Measurements from ENCODE around the gene ADD3. TPM values are rescaled to one million over a fixed set of nuclear protein-coding genes. Genes with fewer than 3 reads are reported as not detected.

ADD3 gene
- polyA plus RNA-seq, 1 donor (not counting 4 experiments of a cell fraction or from before 2014, with no cell fraction given) = 61.7 TPM

- Histone ChIP-seq H3K27ac (ENCODE audit: control insufficient read depth, insufficient read depth, low read length) (no peak overlapping the region), H3K9me3 (ENCODE audit: control insufficient read depth, low read depth, low read length) (no peaks in the 10 kb centered on the region)
- no peak for FAIRE-seq
Measured at GRCh38 chr10:110163192-110163773, 155.5 kb downstream of the ADD3 start.

GRCh38 chr10:110163841-110164240, 156.1 kb downstream of the ADD3 start:
- Histone ChIP-seq H3K9me3 (ENCODE audit: control insufficient read depth, low read depth, low read length) (no peaks in the 10 kb centered on the region), H3K4me3 (ENCODE audit: control insufficient read depth in 2 of 3, extremely low read depth in 1 of 3, insufficient read depth in 2 of 3, low read depth in 1 of 3, low read length in 3 of 3) (no peak overlapping the region), H2AFZ (ENCODE audit: control insufficient read depth, low read length) (no peak overlapping the region), H3K4me2 (ENCODE audit: control insufficient read depth, extremely low read depth, insufficient read depth, low read depth, low read length) (no peak overlapping the region), H3K27ac (ENCODE audit: control insufficient read depth, insufficient read depth, low read length) (no peak overlapping the region), H3K4me1 (ENCODE audit: control insufficient read depth, extremely low read depth, insufficient read depth, low read length) (no peaks in the 10 kb centered on the region), H4K20me1 (ENCODE audit: control insufficient read depth, extremely low read depth, insufficient read depth, low read length) (no peaks in the 10 kb centered on the region), H3K79me2 (ENCODE audit: control insufficient read depth, insufficient read depth, low read length) (no peaks in the 10 kb centered on the region), H3K36me3 (ENCODE audit: control insufficient read depth in 2 of 2, extremely low read depth in 1 of 2, insufficient read depth in 2 of 2, low read length in 2 of 2) (no peaks in the 10 kb centered on the region), H3K9ac (ENCODE audit: control insufficient read depth, extremely low read depth, insufficient read depth, low read length) (no peak overlapping the region), H3K9me1 (ENCODE audit: control insufficient read depth, extremely low read depth, insufficient read depth, low read length) (no peaks in the 10 kb centered on the region), H3K27me3 (ENCODE audit: control insufficient read depth, extremely low read depth, insufficient read depth, low read length) (peaks cover 12% of the 10 kb centered on the region)
- TF ChIP-seq EZH2 (IDR thresholded peaks at IDR 0.05; ENCODE audit: low read length) (no peak), CTCF (optimal IDR thresholded peaks at IDR 0.05 in 1 of 3, IDR thresholded peaks at IDR 0.05 in 1 of 3, conservative IDR thresholded peaks at IDR 0.05 in 1 of 3; ENCODE audit: extremely low read depth in 1 of 3, insufficient read depth in 2 of 3, low read length in 3 of 3) (no peak)
- DNase-seq (ENCODE audit: low read depth, low spot score) (no peak), FAIRE-seq (no peak)
- dilution Hi-C loops (cut with MboI; ENCODE audit: extremely low pct_ligation_motif_present, low sequenced_read_pairs) = no loop called here

More at GRCh38 chr10:110163192-110163773, 155.5 kb downstream of the ADD3 start:
- H3K9me1 ChIP-seq (ENCODE audit: control insufficient read depth, extremely low read depth, insufficient read depth, low read length) = no peaks in the 10 kb centered on the region
- dilution Hi-C loops (cut with MboI; ENCODE audit: extremely low pct_ligation_motif_present, low sequenced_read_pairs) = no loop called here
- H2AFZ ChIP-seq (ENCODE audit: control insufficient read depth, low read length) = no peak overlapping the region
- TF ChIP-seq EZH2 (IDR thresholded peaks at IDR 0.05; ENCODE audit: low read length) (no peak), CTCF (optimal IDR thresholded peaks at IDR 0.05 in 1 of 3, IDR thresholded peaks at IDR 0.05 in 1 of 3, conservative IDR thresholded peaks at IDR 0.05 in 1 of 3; ENCODE audit: extremely low read depth in 1 of 3, insufficient read depth in 2 of 3, low read length in 3 of 3) (no peak)
- no peaks in the 10 kb centered on the region for H4K20me1 ChIP-seq (ENCODE audit: control insufficient read depth, extremely low read depth, insufficient read depth, low read length)
- no peaks in the 10 kb centered on the region for H3K4me1 ChIP-seq (ENCODE audit: control insufficient read depth, extremely low read depth, insufficient read depth, low read length)
- H3K4me3 ChIP-seq (ENCODE audit: control insufficient read depth in 2 of 3, extremely low read depth in 1 of 3, insufficient read depth in 2 of 3, low read depth in 1 of 3, low read length in 3 of 3) = no peak overlapping the region
- no peaks in the 10 kb centered on the region for H3K36me3 ChIP-seq (ENCODE audit: control insufficient read depth in 2 of 2, extremely low read depth in 1 of 2, insufficient read depth in 2 of 2, low read length in 2 of 2)
- no peak overlapping the region for H3K9ac ChIP-seq (ENCODE audit: control insufficient read depth, extremely low read depth, insufficient read depth, low read length)
- H3K27me3 ChIP-seq (ENCODE audit: control insufficient read depth, extremely low read depth, insufficient read depth, low read length) = peaks cover 7% of the 10 kb centered on the region
- no peak overlapping the region for H3K4me2 ChIP-seq (ENCODE audit: control insufficient read depth, extremely low read depth, insufficient read depth, low read depth, low read length)
- DNase-seq (ENCODE audit: low read depth, low spot score) = no peak
- H3K79me2 ChIP-seq (ENCODE audit: control insufficient read depth, insufficient read depth, low read length) = no peaks in the 10 kb centered on the region

Data from keratinocyte (primary cell).